Heart left ventricle (tissue), 16 donors: ENCODE measurements around the gene ELL. TPM values are rescaled to one million over a fixed set of nuclear protein-coding genes. Genes with fewer than 3 reads are reported as not detected.

Source experiments
- ATAC-seq, 4 donors: fragments of 200-7000 bp; cut with Tn5 transposase; one replicate each; pipeline ENCODE4 v1.9.1; 2020 to 2022; ENCODE audit warnings: moderate library complexity in 4 of 4, mild to moderate bottlenecking in 3 of 4, moderate number of reproducible peaks in 1 of 4
- DNase-seq, 5 donors: peaks; one replicate each; pipeline ENCODE4 v3.0.0-alpha.2; 2020
- H3K27ac ChIP-seq, 12 donors: fragments of 200-600 bp; sonication (generic) in 4 of 12; one replicate each; pipeline versions ENCODE4 v1.5.0 to v1.8.0; 2016 to 2022; ENCODE audit warnings: mild to moderate bottlenecking in 2 of 12
- H3K27me3 ChIP-seq, 9 donors: fragments of 200-600 bp; sonication (generic) in 2 of 9; one replicate each; pipeline versions ENCODE4 v1.5.1 to v1.8.0; 2016 to 2022; ENCODE audit warnings: mild to moderate bottlenecking in 3 of 9
- H3K36me3 ChIP-seq, 9 donors: fragments of 200-600 bp; sonication (generic) in 2 of 9; one replicate each; pipeline versions ENCODE4 v1.5.0 to v1.8.0; 2018 to 2022; ENCODE audit warnings: mild to moderate bottlenecking in 2 of 9
- H3K4me1 ChIP-seq, 12 donors: fragments of 200-600 bp; sonication (generic) in 4 of 12; one replicate each; pipeline versions ENCODE4 v1.5.0 to v1.8.0; 2016 to 2022; ENCODE audit warnings: mild to moderate bottlenecking in 3 of 12
- H3K4me3 ChIP-seq, 12 donors: fragments of 200-600 bp; sonication (generic) in 4 of 12; one replicate each; pipeline versions ENCODE4 v1.5.0 to v1.8.0; 2017 to 2022; ENCODE audit warnings: mild to moderate bottlenecking in 9 of 12, moderate library complexity in 4 of 12
- H3K9me3 ChIP-seq, 12 donors: fragments of 200-600 bp; sonication (generic) in 4 of 12; one replicate each; pipeline versions ENCODE4 v1.5.0 to v1.8.0; 2016 to 2022; ENCODE audit warnings: mild to moderate bottlenecking in 1 of 12
- POLR2A ChIP-seq, 2 donors: fragments of 450-650 bp; IDR thresholded peaks; one replicate each; pipeline ENCODE4 v1.6.1; 2017; ENCODE audit warnings: antibody characterized with exemption in 2 of 2, mild to moderate bottlenecking in 2 of 2, moderate library complexity in 2 of 2
- WGBS, 4 donors: extraction: QIAGEN DNeasy Blood & Tissue Kit in 2 of 4; methylation state at CpG; one replicate each; pipeline versions ENCODE4 v1.1.5 to v1.1.7; 2013 to 2018; 5-methylcytosine and 5-hydroxymethylcytosine counted together
- intact Hi-C, 10 donors: fragments of 100-400 bp; cut with DNase I; formaldehyde crosslinking; loops; one replicate each; pipeline versions ENCODE4 v1.11.1 to v1.14.2; 2022
- polyA plus RNA-seq, 2 donors: library from polyadenylated mRNA; stranded (reverse); fragments of 200-250 nt; gene quantifications; one replicate each; pipeline ENCODE4 v1.2.3, GENCODE V29; 2013
- total RNA-seq, 9 donors: library from RNA; depleted of rRNA in 2 of 9; stranded (reverse); fragments of >200 nt in 2 of 9; fragmentation: NEBNext Ultra II Directional in 3 of 9; extraction: Animal tissue kit (Norgen Biotek cat#: 25700) in 3 of 9; gene quantifications; one replicate each; pipeline versions ENCODE4 v1.1.0 to v1.2.4, GENCODE V29; 2016 to 2023
- TF ChIP-seq, protein P1 (sequence below), 12 donors: fragments of 200-600 bp; sonication (generic) in 4 of 12; IDR thresholded peaks; one replicate each; pipeline versions ENCODE4 v1.5.0 to v1.8.0; 2018 to 2022; ENCODE audit warnings: antibody characterized with exemption in 12 of 12, mild to moderate bottlenecking in 5 of 12
- donor health status: ischemic (EF 13 %, LVEDD 7.1; RV severe dilation, severe dysfunction).
- donor health status: healthy with polysubstance abuse.
- donor health status: DM: no; HTN: yes; CAD: no.
- donor health status: DM: no; HTN: no; CAD: no.
- donor health status: ischemic (EF 25% LVEDD 6.9; RV normal size, moderate dysfunction).
- donor health status: ischemic (EF 25% LVEDD 5.7; RV mildly dilated, moderate dysfunction).
- donor health status: healthy.
- donor health status: DM: yes; HTN: yes; CAD: no.
- donor health status: ischemic (EF 35%, LVEDD 5.7; RV mildly dilated, moderate dysfunction).
- donor health status: nonischemic (EF 11% LVEDD 7.7; RV severe dilation, severe dysfunction).
- donor health status: DM: yes; HTN: yes; CAD: no.
- donor health status: PGD.
- donor health status: ischemic (EF 29% LVEDD 5.4; RV normal size, mild dysfunction).
- donor health status: nonischemic (EF 23%, LVEDD 6.1; RV moderate dilation, normal function).

The ELL gene
- total and polyA plus RNA-seq, 11 donors, result 5.9 to 17.8 (median 7.3) TPM

DNA sequence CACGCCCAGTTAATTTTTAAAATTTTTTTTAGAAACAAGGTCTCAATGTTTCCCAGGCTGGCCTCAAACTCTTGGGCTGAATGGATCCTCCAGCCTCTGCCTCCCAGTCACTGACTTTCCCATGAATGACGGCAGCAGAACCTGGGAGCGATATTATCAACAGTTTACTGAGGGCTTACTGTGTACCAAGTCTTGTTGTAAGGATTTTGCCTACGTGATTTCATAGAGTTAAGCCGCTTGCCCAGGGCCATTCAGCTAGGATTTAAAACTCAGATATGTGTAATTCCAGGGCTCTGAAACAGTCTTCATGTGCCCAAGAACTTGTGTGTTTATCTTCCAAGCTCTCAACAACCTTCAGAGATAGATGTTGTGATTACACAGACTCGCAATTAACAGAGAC lies 29.8 kb upstream of the ELL start:
- ATAC-seq (no peak), DNase-seq (no peak)
- H3K4me3 ChIP-seq, result no peak overlapping the region
- intact Hi-C loops, result loop anchor here in 1 of 10 donors (10.0 kb wide), 1 partner anchor 67 kb away; no protein-coding TSS in a partner anchor
- no peak overlapping the region for H3K27ac ChIP-seq
- TF ChIP-seq POLR2A (IDR thresholded peaks at IDR 0.05), result no peak
- TF ChIP-seq, protein P1, sequence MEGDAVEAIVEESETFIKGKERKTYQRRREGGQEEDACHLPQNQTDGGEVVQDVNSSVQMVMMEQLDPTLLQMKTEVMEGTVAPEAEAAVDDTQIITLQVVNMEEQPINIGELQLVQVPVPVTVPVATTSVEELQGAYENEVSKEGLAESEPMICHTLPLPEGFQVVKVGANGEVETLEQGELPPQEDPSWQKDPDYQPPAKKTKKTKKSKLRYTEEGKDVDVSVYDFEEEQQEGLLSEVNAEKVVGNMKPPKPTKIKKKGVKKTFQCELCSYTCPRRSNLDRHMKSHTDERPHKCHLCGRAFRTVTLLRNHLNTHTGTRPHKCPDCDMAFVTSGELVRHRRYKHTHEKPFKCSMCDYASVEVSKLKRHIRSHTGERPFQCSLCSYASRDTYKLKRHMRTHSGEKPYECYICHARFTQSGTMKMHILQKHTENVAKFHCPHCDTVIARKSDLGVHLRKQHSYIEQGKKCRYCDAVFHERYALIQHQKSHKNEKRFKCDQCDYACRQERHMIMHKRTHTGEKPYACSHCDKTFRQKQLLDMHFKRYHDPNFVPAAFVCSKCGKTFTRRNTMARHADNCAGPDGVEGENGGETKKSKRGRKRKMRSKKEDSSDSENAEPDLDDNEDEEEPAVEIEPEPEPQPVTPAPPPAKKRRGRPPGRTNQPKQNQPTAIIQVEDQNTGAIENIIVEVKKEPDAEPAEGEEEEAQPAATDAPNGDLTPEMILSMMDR (IDR thresholded peaks at IDR 0.05), result no peak
- no peaks in the 10 kb centered on the region for H3K4me1 ChIP-seq
- no peaks in the 10 kb centered on the region for H3K9me3 ChIP-seq
- 70 to 72% (median 72%) methylated on average over 6 of the region's 6 CpGs for WGBS, 4 donors
- no peaks in the 10 kb centered on the region for H3K27me3 ChIP-seq
- H3K36me3 ChIP-seq, result no peaks in the 10 kb centered on the region

DNA sequence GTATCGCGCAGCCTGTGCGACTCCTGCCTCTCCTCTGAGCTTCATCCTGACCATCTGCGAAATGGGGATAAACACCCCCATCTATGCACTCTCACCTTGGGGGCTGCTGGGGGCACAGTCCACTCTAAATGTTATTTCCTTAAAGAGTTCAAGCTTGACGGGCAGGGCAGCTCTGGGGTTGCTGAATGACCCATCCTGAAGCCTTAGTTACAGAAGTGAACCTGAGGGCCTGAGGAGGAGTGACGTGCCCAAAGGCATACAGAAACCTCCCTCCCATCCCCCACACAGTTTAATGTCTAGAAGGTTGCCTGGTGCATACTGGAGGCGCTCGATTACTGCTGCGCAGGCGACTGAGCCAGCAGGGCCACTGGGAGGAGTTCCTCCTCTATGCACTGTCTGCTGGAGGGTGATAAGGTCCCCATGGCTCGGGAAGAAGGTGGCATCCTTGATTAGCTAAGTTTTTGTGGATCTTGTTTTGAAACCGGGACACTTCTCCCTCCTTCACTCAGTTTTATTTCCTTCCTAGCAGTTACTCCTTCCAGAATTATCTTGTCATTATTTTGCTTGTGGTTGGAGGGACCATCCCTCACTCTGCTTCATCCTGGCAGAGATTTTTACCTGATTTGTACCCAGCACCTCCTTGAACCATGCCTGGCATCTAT lies 22.1 kb upstream of the ELL start:
- DNase-seq (peak; percentile 25 to 76 (median 54)), ATAC-seq (peak in 3 of 4 donors; percentile 31 to 58 (median 43))
- Histone ChIP-seq H3K36me3 (peaks cover 0 to 28% (median 24%) of the 10 kb centered on the region in 9 donors), H3K9me3 (no peaks in the 10 kb centered on the region), H3K4me1 (peaks cover 0 to 22% (median 15%) of the 10 kb centered on the region in 12 donors), H3K27ac (peak overlapping the region in 11 of 12 donors; percentile 75 to 94 (median 87)), H3K27me3 (no peaks in the 10 kb centered on the region), H3K4me3 (peak overlapping the region; percentile 46 to 95 (median 69))
- 8 to 26% (median 16%) methylated on average over 6 to 12 of the region's 12 CpGs for WGBS, 4 donors
- intact Hi-C loops, result loop anchor here in 1 of 10 donors (1.0 kb wide), 1 partner anchor 13 kb away; the partner anchor contains the start of gene KXD1
- TF ChIP-seq, protein P1 (IDR thresholded peaks at IDR 0.05), result no peak
- TF ChIP-seq POLR2A (IDR thresholded peaks at IDR 0.05), result no peak

DNA sequence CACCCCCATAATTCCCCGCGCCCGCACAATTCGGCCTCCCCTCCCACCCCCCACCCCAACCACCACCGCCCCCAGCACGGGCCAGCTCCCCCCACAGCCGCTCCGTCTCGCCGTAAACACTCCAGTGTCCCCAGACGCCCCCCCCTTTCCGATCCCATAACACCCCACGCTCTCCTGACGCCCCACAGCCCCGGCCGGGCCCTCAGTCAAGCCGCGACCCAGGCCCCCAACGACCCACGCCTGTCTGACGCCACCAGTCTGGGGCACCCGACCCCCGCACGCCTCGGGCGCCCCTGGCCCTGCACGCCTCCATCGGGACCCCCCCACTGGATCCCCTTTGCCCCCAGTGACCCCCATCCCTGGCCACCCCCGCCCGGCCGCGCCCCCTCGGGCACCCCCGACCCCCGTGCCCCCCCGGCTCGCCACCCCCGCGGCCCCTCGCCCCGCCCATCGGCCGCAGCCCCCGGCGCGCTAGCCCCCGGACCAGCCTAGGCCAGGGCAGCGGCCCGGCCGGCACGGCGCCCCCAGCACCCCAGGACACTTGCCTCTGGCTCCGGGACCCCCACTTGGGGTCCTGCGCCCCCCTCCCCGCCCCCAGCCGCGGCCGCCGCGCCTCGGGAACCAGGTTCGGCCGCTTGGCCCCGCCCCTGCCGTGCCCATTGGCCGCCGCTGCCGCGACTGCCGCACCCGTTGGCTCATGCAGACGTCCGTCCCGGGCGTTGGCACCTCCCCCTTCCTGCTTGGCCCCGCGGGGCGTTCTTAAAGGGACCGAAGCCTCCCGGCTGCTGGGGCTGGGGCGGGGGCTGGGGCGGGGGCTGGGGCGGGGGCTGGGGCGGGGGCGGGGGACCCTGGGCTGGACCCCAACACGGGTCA lies 21.3 kb upstream of the ELL start, which contains the start of gene FKBP8:
TSS of gene FKBP8 (minus strand) at position 633 of the 873 bp plus-strand sequence. CDS start 1,603 bp downstream, outside the sequence.
- intact Hi-C loops, result loop anchor here in 1 of 10 donors (1.0 kb wide), 1 partner anchor 14 kb away; the partner anchor contains the start of gene KXD1
- peak; percentile 95 to 98 (median 95) for DNase-seq
- Histone ChIP-seq H3K27ac (peak within 1 kb of the TSS; percentile 73 to 94 (median 86)), H3K36me3 (peaks cover 0 to 35% (median 29%) of the 10 kb centered on the region in 9 donors), H3K9me3 (no peaks in the 10 kb centered on the region), H3K4me3 (peak within 1 kb of the TSS; percentile 46 to 95 (median 69)), H3K27me3 (no peaks in the 10 kb centered on the region), H3K4me1 (peaks cover 0 to 22% (median 15%) of the 10 kb centered on the region in 12 donors)
- TF ChIP-seq, protein P1 (IDR thresholded peaks at IDR 0.05), result no peak
- TF ChIP-seq POLR2A (IDR thresholded peaks at IDR 0.05), result no peak
- WGBS, 4 donors, result 0 to 1% (median 1%) methylated on average over 10 to 86 of the region's 86 CpGs
- ATAC-seq, result peak; percentile 87 to 98 (median 98)
